ENCODE results near the gene ITGB2.
"Not testable (repeated sequence)": the region's sequence is repeated elsewhere in the genome, so short reads cannot be mapped to it uniquely, and the experiment has no call there.

The ITGB2 gene

GRCh38 chr21:44918107-44918470, 2.6 kb downstream of the ITGB2 start:
- no peak overlapping the region for H3K4me3 ChIP-seq (ENCODE audit: control insufficient read depth, low read depth, low read length)
- no peak for TF ChIP-seq CTCF (IDR thresholded peaks at IDR 0.05; ENCODE audit: control insufficient read depth, insufficient read depth, low read depth, low read length, missing control alignments)
- DNase-seq (ENCODE audit: low read depth), result no peak

DNA sequence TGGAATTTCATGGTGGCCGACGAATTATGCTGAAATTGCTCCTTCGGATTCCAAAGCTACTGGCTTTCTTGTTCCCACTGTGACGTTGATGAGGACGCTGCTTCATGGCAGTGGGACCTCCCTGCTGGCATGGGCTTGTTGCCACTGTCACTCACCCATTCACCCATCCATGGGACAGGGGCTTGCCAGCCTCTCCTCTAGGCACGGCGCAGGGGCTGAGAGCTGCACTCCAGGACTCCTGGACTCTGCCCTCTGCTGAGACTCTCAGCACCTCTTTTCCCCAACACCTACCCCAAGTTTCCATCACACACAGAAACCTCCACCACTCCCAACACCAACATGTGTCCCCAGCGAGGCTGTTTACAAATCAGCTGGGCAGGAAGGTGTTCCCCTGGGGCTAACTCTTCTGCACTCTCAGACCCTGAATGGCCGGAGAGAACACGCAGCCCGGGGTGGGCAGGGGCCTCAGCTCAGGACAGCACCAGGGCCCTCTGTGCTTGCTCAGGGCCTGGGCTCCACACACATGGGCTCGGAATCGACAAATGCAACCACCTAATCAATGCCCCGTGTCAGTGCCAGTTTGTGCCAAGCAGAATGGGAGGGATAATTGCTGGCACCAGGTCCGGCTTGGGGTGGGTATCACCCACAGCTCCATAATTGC, 3.1 kb downstream of the ITGB2 start:
- TF ChIP-seq CTCF (IDR thresholded peaks at IDR 0.05; ENCODE audit: control insufficient read depth, insufficient read depth, low read depth, low read length, missing control alignments), result no peak
- DNase-seq (ENCODE audit: low read depth), result no peak
- no peak overlapping the region for H3K4me3 ChIP-seq (ENCODE audit: control insufficient read depth, low read depth, low read length)

- no peak for TF ChIP-seq CTCF (IDR thresholded peaks at IDR 0.05; ENCODE audit: control insufficient read depth, insufficient read depth, low read depth, low read length, missing control alignments)
- no peak for DNase-seq (ENCODE audit: low read depth)
- no peak overlapping the region for H3K4me3 ChIP-seq (ENCODE audit: control insufficient read depth, low read depth, low read length)
Measured at GRCh38 chr21:44916965-44917364, 3.7 kb downstream of the ITGB2 start.

GRCh38 chr21:44914176-44914874, 6.4 kb downstream of the ITGB2 start:
- no peak for TF ChIP-seq CTCF (IDR thresholded peaks at IDR 0.05; ENCODE audit: control insufficient read depth, insufficient read depth, low read depth, low read length, missing control alignments)
- H3K4me3 ChIP-seq (ENCODE audit: control insufficient read depth, low read depth, low read length), result no peak overlapping the region
- DNase-seq (ENCODE audit: low read depth), result no peak

DNA sequence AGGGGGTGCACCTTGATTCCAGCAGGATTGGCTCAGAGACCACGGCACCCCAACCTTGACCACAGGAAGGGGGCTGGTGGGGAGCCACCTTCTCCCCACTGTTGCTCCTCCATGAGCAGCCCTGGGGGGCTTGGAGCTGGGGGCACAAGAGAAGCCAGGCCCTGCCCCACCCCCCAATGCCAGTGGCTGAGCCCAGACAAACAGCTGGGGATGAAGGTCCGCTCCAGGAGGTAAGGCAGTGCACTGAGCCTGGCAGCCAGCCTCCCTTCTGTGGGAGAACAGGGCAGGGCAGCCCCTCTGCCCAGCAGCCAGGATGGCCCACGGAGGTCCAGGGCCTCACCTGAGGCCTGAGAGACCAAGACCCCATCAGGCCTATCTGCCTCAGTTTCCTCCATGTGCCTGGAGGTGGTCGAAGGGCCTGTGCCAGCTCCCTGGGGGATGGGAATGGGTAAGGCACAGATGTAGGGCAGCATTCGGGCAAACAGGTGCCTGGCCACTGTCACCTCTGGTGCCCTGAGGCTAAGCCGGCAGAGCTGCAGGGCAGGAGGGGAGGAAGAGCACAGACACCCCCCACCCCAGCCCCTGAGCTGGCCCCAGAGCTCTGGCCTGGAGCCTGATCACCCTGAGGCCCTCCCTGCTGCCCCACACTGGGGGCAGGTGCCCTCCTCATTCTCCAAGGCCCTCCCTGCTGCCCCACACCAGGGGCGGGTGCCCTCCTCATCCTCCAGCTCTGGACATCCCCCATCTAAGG, 7.1 kb downstream of the ITGB2 start:
- TF ChIP-seq CTCF (IDR thresholded peaks at IDR 0.05; ENCODE audit: control insufficient read depth, insufficient read depth, low read depth, low read length, missing control alignments), result no peak
- H3K4me3 ChIP-seq (ENCODE audit: control insufficient read depth, low read depth, low read length), result no peak overlapping the region
- no peak for DNase-seq (ENCODE audit: low read depth)

DNA sequence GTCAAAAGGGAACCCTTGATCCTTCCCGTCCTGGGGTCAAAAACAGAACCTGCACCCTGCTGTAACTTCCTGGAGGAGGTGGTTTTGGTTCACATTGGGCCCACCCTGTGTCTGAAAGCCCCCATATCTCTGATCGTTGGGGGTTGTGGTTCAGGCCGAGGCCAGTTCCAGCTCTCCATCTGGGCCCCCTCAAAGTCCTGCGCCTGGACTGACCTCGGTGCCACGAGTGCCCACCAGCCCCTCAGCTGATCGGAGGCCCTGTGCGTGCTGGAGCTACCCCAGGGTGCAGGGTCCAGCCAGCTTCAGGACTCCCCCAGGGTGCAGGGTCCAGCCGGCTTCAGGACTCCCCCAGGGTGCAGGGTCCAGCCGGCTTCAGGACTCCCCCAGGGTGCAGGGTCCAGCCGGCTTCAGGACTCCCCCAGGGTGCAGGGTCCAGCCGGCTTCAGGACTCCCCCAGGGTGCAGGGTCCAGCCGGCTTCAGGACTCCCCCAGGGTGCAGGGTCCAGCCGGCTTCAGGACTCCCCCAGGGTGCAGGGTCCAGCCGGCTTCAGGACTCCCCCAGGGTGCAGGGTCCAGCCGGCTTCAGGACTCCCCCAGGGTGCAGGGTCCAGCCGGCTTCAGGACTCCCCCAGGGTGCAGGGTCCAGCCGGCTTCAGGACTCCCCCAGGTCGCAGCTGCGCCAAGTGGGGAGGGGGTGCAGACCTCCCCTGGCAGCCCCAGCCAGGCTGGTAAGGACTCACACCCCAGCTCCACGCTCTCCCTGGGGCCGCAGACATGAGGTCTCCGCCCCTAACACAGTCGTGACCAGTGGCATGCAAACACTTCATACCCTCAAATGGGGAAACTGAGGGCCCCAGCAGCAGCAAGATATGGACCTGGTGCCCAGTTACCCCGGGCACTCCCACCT, 7.9 kb downstream of the ITGB2 start:
- not testable (repeated sequence) for DNase-seq (ENCODE audit: low read depth); H3K4me3 ChIP-seq (ENCODE audit: control insufficient read depth, low read depth, low read length)
